GM10248 (cell line): ENCODE measurements around the gene LGALS12.

Experiments used
- CTCF ChIA-PET: fragments of 300-600 bp; sonication (Branson Sonifier 250); formaldehyde crosslinking; extraction: SDS; loops from one replicate; lab custom pipeline; 2021; ENCODE audit warnings: antibody characterized with exemption; lab: Yijun Ruan, JAX
- POLR2A ChIA-PET: fragments of 350-650 bp; sonication (Branson Sonifier 250); formaldehyde crosslinking; extraction: SDS; loops from one replicate; lab custom pipeline; 2020; ENCODE audit warnings: antibody characterized with exemption; lab: Yijun Ruan, JAX
- DNase-seq: peaks from one replicate; pipeline ENCODE4 v3.0.0; 2012; ENCODE audit errors: extremely low spot score
- CTCF ChIP-seq: IDR thresholded peaks from 2 replicates; pipeline ENCODE4 v1.5.1; 2012; ENCODE audit warnings: mild to moderate bottlenecking, low read depth; ENCODE audit errors: extremely low read depth, missing control alignments, control extremely low read depth

Gene LGALS12

GRCh38 chr11:63516109-63516508 is 10.2 kb downstream of the LGALS12 start:
- CTCF ChIA-PET, result interaction anchor here (0.9 to 2.3 kb wide), 5 partner anchors 9 to 37 kb away, joined by 3 to 8 read pairs (median 3); partner anchors contain the start of gene PLAAT4
- POLR2A ChIA-PET, result no interaction called here
- no peak for DNase-seq
- no peak for TF ChIP-seq CTCF

GRCh38 chr11:63517156-63517555 is 11.3 kb downstream of the LGALS12 start:
- TF ChIP-seq CTCF, result no peak
- ChIA-PET CTCF (interaction anchor here (1.9 to 2.3 kb wide), 2 partner anchors 15 to 38 kb away, joined by 6 to 8 read pairs; no protein-coding TSS in a partner anchor), POLR2A (no interaction called here)
- DNase-seq, result no peak

GRCh38 chr11:63518548-63518947 is 12.7 kb downstream of the LGALS12 start:
- TF ChIP-seq CTCF, result no peak
- DNase-seq, result no peak
- CTCF ChIA-PET, result no interaction called here
- POLR2A ChIA-PET, result no interaction called here

GRCh38 chr11:63520606-63521170 is 14.8 kb downstream of the LGALS12 start:
- no peak for TF ChIP-seq CTCF
- DNase-seq, result no peak
- POLR2A ChIA-PET, result no interaction called here
- CTCF ChIA-PET, result interaction anchor here (1.2 to 1.3 kb wide), 4 partner anchors 10 to 41 kb away, joined by 3 to 4 read pairs (median 3); no protein-coding TSS in a partner anchor

GRCh38 chr11:63521896-63522295 is 16.0 kb downstream of the LGALS12 start:
- no peak for TF ChIP-seq CTCF
- ChIA-PET CTCF (interaction anchor here (1.2 kb wide), 1 partner anchor 43 kb away, joined by 4 read pairs; no protein-coding TSS in a partner anchor), POLR2A (no interaction called here)
- DNase-seq, result no peak

GRCh38 chr11:63523151-63523550 is 17.3 kb downstream of the LGALS12 start:
- CTCF ChIA-PET, result interaction anchor here (1.5 to 2.1 kb wide), 2 partner anchors 44 to 148 kb away, joined by 3 to 7 read pairs; partner anchors contain the start of gene ATL3
- POLR2A ChIA-PET, result no interaction called here
- TF ChIP-seq CTCF, result no peak
- DNase-seq, result no peak
